SJSA1 (cell line): Measurements from ENCODE around the gene LILRA5. TPM values are rescaled to one million over a fixed set of nuclear protein-coding genes. Genes with fewer than 3 reads are reported as not detected.
"Not testable (repeated sequence)": the region's sequence is repeated elsewhere in the genome, so short reads cannot be mapped to it uniquely, and the experiment has no call there.

Source experiments
- DNase-seq, 2 experiments: peaks; one replicate each; pipeline ENCODE4 v3.0.0-alpha.2; 2015 to 2020; ENCODE audit warnings: low spot score in 2 of 2, low read depth in 1 of 2
- H3K27ac ChIP-seq: fragments of 250-450 bp; sonication (Bioruptor Pico); 2 replicates; pipeline ENCODE4 v1.5.1; 2020; ENCODE audit warnings: mild to moderate bottlenecking, moderate library complexity
- H3K27me3 ChIP-seq: fragments of 250-450 bp; sonication (Bioruptor Pico); replicated peaks from 2 replicates; pipeline ENCODE4 v1.5.1; 2020; ENCODE audit warnings: mild to moderate bottlenecking, moderate library complexity
- H3K36me3 ChIP-seq: fragments of 250-450 bp; sonication (Bioruptor Pico); 2 replicates; pipeline ENCODE4 v1.5.1; 2020; ENCODE audit warnings: mild to moderate bottlenecking
- H3K4me1 ChIP-seq: fragments of 250-450 bp; sonication (Bioruptor Pico); replicated peaks from 2 replicates; pipeline ENCODE4 v1.6.1; 2021; ENCODE audit warnings: mild to moderate bottlenecking
- H3K4me3 ChIP-seq: fragments of 250-450 bp; sonication (Bioruptor Pico); 2 replicates; pipeline ENCODE4 v1.5.1; 2020; ENCODE audit warnings: mild to moderate bottlenecking
- H3K9me3 ChIP-seq: fragments of 250-450 bp; sonication (Bioruptor Pico); replicated peaks from 2 replicates; pipeline ENCODE4 v1.5.1; 2020; ENCODE audit warnings: mild to moderate bottlenecking
- total RNA-seq: library from RNA; depleted of rRNA; stranded (reverse); fragments of >200 nt; shearing (Covaris generic); gene quantifications from 2 replicates; pipeline ENCODE4 v1.2.3, GENCODE V29; 2014

The LILRA5 gene
- total RNA-seq, 1 experiment from 2014 or later: not detected

DNA sequence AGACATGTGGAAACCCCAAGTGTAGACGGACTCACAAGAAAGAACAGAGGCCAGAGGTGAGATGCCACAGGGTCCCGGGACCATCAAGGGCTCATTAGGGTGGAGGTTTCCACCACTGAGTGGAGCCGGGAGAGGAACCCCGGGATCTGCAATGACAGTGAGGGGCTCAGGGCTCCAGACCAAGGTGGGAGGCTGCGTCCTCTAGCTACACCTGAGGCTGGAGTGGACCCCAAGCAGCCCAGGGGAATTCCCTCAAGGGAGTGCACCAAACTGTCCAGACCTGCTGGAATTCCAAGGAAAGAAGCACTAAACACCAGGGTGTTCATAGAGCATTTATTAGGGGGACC is 31.3 kb downstream of the LILRA5 start:
- H3K27me3 ChIP-seq, H3K9me3 ChIP-seq, H3K27ac ChIP-seq, H3K4me3 ChIP-seq, H3K4me1 ChIP-seq, H3K36me3 ChIP-seq: not testable (repeated sequence)
- peak in 1 of 2 experiments; percentile 23 for DNase-seq

DNA sequence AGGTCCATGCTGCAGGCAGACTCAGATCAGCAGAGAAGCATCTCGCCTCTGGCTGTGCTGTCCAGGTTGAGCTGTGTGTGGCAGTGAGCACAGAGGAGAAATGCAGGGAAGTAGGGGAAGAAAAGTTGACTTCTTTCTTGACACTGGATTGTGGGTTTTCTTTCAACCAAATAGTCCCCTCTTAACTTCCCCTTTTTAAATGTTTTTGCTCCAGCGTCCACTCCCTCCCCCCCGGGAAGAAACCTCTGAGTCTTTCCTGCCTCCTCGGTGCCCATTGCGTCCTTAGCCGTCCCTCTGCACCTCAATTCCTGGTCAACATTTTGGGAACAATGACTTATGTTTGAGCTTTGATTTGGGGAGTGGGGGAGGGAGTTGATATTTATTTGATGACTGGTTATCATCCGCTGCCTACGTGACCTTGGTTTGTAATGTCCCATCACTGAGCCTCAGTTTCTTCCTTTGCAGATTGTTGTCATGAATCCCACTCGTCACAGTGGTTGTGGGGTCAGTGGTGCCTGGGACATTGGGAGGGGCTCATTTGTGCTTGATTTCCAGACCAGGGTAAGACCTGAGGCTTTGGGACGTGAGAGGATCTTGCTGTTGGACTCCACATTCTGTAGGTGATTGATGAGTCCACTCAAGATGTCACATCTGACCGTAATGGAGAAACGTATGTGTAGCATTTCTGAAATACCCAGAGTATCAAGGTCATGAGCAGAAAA is 31.8 kb downstream of the LILRA5 start, which contains the start of gene LILRB2:
TSS of gene LILRB2 (minus strand) at position 104 of the 722 bp plus-strand sequence. CDS start 614 bp downstream, outside the sequence.
- Histone ChIP-seq H3K27ac (no peak within 1 kb of the TSS), H3K27me3 (no peaks in the 10 kb centered on the region), H3K36me3 (no peaks in the 10 kb centered on the region), H3K4me1 (no peaks in the 10 kb centered on the region), H3K9me3 (no peaks in the 10 kb centered on the region), H3K4me3 (no peak within 1 kb of the TSS)
- DNase-seq: peak in 1 of 2 experiments; percentile 31

DNA sequence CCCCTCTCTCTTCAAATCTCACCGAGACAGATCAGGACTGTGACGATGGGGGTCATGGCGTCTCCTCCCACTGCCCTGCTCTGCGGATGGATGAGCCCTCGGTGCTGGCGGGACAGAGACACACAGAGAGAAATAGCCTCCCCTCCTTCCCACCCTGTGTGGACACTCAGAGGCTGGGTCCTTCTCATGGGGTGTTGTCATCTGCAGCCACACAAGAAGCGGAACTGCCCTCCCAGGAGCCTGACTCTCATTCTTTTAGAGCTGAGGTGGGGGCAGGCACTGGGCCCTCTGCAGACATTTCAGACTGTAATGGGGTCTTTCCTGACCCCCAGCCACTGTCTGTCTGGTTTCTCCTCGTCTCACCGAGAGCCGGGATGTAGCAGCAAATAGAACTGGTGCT is 32.5 kb downstream of the LILRA5 start:
- H3K4me3 ChIP-seq, H3K9me3 ChIP-seq, H3K4me1 ChIP-seq, H3K27ac ChIP-seq, H3K36me3 ChIP-seq, H3K27me3 ChIP-seq: not testable (repeated sequence)
- peak in 1 of 2 experiments; percentile 25 for DNase-seq

DNA sequence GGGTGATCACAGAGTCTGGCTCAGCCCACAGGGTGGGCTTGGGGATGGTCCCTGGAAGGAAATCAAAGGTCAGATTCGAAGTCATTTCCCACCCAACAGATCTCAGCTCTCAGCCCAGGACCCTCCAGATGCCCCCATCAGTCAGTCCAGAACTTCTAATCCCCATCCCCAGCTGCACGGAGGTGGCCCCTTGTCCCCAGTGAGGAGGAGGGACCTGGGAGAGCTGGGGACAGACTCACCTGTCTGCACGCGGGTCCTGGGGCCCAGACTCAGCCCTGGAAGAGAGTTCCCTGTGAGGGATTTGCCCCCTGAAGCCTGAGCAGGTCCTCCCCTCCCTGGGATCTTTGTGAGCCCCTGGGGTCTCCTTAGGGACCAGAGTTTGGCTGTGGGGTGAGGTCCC is 32.9 kb downstream of the LILRA5 start:
- H3K27me3 ChIP-seq, H3K9me3 ChIP-seq, H3K36me3 ChIP-seq, H3K4me3 ChIP-seq, H3K27ac ChIP-seq, H3K4me1 ChIP-seq: not testable (repeated sequence)
- DNase-seq: peak in 1 of 2 experiments; percentile 21

DNA sequence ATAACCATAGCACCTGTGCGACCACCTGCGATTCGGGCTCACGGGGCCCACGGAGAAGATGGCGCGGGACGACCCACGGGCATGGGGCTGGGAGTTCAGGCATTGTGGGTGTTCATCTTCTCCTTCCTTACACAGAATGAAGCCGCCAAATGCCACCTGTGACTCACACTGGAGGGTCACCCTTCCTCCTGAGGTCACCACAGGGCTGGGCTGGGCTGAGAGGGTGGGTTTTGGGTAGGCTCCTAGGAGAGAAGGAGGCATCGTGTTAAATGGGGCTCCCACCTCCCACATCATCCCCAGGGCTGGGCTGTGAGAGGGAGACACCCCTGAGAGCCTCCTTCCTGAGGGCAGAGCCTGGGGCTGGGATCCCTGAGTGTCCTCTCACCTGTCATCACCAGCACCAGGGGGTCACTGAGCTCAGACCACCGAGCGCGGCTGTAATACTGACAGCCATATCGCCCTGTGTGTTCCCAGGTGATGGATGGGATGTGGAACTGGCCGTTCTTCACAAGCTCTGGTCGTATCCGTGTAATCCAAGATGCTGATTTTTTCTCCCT is 33.5 kb downstream of the LILRA5 start:
- Histone ChIP-seq H3K4me1 (no peaks in the 10 kb centered on the region), H3K36me3 (no peaks in the 10 kb centered on the region), H3K27ac (no peak overlapping the region), H3K9me3 (no peaks in the 10 kb centered on the region), H3K27me3 (no peaks in the 10 kb centered on the region), H3K4me3 (no peak overlapping the region)
- peak in 1 of 2 experiments; percentile 38 for DNase-seq

DNA sequence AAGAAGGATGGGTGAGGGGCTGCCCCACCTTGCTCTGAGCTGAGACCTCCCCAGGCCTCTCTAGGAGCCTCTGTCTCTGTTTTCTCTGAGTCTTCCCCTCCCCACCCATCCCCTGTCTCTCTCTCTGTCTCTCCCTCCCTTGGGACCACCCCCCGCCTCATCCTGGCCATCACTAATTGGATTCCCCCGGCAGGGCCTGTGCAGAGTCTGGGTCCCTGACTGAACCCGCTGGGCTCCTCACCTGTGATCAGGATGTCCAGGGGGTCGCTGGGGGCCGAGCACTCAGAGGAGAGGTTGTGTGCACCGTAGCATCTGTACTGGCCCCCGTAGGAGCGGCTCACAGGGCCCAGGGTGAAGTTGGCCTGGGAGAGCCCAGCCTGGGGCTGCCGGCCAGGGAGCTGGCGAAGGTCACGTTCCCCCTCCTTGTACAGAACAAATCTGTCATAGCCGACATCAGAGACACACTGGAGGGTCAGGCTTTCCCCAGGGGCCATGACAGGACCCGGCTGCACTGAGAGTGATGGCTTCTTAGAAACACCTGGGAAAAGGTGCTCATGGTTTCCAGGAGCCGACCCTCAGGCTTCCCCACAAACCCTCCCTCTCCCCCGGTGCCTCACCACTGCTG is 34.3 kb downstream of the LILRA5 start:
- not testable (repeated sequence) for H3K27ac ChIP-seq, H3K4me3 ChIP-seq, H3K27me3 ChIP-seq, H3K9me3 ChIP-seq, H3K4me1 ChIP-seq, H3K36me3 ChIP-seq
- DNase-seq: peak in 1 of 2 experiments; percentile 30

DNA sequence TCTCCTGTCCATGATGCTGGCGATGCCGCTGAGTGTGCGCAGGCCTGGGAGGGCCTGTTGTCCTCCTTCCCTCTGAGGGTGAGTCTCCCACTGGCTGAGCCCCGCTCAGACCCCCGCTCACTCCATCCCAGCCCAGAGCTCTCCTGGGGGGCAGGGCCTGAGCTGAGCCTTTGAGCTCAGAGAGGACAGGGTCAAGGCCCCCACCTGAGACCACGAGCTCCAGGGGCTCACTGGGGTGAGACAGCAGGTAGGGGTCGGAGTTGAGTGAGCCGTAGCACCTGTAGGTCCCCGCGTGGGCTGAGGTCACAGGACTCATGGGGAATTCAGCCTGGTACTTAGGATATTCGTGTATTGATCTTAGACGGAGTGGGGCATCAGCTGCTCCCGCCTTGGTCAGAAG is 34.9 kb downstream of the LILRA5 start:
- DNase-seq: peak in 1 of 2 experiments; percentile 21
- H3K4me1 ChIP-seq, H3K27ac ChIP-seq, H3K36me3 ChIP-seq, H3K4me3 ChIP-seq, H3K27me3 ChIP-seq, H3K9me3 ChIP-seq: not testable (repeated sequence)

DNA sequence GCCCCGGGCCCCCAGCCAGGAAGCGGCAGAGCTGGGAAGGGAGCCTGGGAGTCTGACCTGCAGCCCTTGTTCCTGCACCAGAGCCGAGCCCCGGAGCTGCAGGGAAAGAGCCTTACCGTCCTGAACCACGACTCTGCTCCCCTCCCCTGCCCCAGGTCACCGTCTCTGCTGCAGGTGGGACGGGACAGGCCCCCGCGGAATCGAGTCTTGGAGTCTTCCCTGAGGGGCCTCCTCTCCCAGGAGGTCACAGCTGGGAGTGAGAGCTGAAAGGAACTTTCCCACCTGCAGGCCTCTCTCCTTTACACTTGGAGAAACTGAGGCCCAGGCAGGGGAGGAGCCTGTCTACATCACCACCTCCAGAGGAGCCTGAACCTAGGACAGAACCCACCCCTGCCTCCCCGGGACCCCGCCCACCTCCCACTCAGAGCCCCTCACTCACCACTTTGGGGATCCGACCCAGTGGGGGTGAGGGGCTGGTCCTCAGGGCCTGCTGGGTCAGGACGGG is 35.8 kb downstream of the LILRA5 start:
- H3K4me1 ChIP-seq, H3K9me3 ChIP-seq, H3K4me3 ChIP-seq, H3K27ac ChIP-seq, H3K36me3 ChIP-seq, H3K27me3 ChIP-seq: not testable (repeated sequence)
- DNase-seq: peak in 1 of 2 experiments; percentile 42

DNA sequence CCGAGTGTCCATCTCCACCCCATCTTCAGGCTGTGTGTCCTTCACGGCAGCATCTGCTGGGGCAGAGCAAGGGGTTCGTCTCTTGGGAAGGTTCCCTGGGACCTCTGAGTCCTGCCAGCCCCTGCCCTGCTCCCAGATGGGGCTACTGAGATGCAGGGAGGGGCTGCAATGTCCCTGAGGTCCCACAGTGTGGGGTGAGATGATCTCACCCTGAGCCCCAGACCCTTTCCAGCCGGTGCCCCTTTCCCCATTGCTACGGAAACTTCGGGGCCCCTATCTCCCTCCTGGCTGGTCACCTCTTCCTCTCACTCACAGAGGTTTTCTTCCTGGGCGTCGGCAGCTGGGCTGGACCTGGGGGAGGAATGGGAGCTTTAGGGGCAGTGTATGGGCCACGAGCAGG is 37.0 kb downstream of the LILRA5 start:
- Histone ChIP-seq H3K36me3 (no peaks in the 10 kb centered on the region), H3K4me3 (no peak overlapping the region), H3K27ac (no peak overlapping the region), H3K27me3 (peaks cover 8% of the 10 kb centered on the region; the same call in 1 of the 2 replicates), H3K9me3 (no peaks in the 10 kb centered on the region), H3K4me1 (no peaks in the 10 kb centered on the region)
- DNase-seq: peak in 1 of 2 experiments; percentile 19

DNA sequence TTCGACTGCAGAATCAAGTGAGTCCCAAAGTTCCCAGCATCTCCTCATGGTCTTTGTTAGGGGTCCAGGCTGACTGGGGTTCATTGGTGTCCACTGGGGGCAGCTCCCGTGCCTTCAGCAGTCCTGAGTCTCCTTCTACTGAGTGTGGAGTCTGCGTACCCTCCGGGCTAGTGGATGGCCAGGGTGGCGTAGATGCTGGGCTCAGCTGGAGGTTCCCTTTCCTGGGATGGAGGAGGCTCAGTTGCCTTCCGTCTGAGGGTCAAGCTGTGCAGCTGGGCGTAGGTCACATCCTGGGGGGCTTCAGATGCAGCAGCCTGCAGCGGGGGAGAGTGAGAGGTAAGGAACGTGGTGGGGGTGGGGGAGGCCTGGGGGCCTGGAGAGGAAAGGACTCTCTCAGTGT is 38.5 kb downstream of the LILRA5 start:
- H3K27ac ChIP-seq, H3K4me3 ChIP-seq, H3K9me3 ChIP-seq, H3K4me1 ChIP-seq, H3K36me3 ChIP-seq: not testable (repeated sequence)
- peak in 1 of 2 experiments; percentile 33 for DNase-seq
- peaks cover 17% of the 10 kb centered on the region; the same call in 1 of the 2 replicates for H3K27me3 ChIP-seq

DNA sequence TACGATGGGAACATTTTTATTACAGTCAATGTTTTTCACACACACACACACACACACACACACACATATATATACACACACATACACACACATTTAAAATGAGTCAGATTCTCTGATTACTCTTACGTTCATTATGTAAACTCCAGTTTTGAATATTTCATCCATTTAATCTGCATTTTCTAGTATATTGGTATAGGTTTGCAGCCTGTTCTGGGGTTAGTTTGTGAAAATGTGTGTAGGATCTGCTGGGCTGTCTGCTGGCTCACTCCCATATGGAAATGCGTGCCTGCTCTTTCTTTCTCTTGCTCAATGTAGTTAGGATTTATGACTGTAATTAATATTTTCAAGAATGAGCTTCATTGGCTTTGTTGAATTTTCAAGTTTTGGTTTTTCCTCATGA is 39.1 kb downstream of the LILRA5 start:
- no peaks in the 10 kb centered on the region for H3K9me3 ChIP-seq
- peaks cover 17% of the 10 kb centered on the region for H3K27me3 ChIP-seq
- no peaks in the 10 kb centered on the region for H3K4me1 ChIP-seq
- no peak overlapping the region for H3K4me3 ChIP-seq
- no peaks in the 10 kb centered on the region for H3K36me3 ChIP-seq
- H3K27ac ChIP-seq: no peak overlapping the region
- DNase-seq: no peak

DNA sequence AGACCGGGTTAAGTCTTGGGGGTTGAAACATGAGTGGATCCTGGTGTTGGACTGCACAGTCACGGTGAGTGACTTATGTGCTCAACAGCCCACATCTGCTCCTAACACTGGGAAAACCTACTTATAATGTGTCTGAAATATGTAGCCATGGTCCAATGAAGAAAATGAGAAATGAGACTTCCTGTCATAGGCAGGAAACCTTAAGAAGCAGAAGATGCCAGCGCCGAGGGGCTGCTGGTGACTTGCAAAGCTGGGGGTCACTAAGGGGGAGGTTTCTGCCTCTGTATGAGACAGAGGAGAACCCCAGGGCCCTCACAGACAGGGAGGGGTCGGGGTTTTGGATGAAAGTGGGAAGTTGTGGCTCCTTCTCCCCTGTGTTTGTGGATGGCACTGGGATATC is 40.8 kb downstream of the LILRA5 start:
- not testable (repeated sequence) for H3K4me1 ChIP-seq, H3K36me3 ChIP-seq, H3K27ac ChIP-seq, H3K9me3 ChIP-seq, H3K4me3 ChIP-seq
- peak in 1 of 2 experiments; percentile 21 for DNase-seq
- H3K27me3 ChIP-seq: peaks cover 17% of the 10 kb centered on the region

DNA sequence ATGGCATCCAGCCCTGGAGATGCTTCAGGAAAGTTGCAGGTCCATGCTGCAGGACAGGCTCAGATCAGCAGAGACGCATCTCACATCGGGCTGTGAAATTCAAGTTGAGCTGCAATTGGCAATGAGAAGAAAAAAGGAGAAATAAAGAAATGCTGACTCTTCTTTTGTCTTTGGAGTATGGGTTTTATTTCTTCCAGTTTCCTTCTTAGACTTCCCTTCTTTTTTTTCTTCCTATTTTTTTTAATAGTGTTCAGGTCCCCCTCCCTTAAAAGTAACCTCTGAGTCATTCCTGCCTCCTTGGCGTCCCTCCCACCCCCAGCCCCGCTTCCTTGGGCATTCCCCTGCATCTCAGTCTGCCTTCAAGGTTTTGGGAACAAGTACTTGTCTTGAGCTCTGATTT is 41.4 kb downstream of the LILRA5 start:
- not testable (repeated sequence) for H3K4me1 ChIP-seq, H3K36me3 ChIP-seq, H3K27ac ChIP-seq, H3K9me3 ChIP-seq, H3K4me3 ChIP-seq, DNase-seq
- peaks cover 17% of the 10 kb centered on the region for H3K27me3 ChIP-seq

DNA sequence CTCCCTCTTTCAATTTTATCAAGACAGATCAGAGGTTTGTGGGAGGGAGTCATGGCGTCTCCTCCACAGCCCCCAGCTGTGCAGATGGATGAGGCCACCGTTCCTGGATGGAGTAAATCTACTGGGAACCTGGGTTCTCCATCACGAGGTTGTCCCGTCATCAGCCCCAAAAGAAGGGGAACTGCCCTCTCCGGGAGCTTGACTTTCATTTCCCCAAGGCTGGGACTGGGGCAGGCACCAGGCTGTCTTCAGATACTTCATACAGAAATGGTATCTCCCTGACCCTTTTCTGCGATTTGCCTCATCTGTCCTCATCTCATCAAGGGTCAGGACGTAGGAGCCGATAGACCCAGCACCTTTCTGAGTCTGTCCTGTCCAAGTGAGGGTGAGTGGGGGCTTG is 41.9 kb downstream of the LILRA5 start:
- no peak overlapping the region for H3K27ac ChIP-seq
- H3K4me3 ChIP-seq: no peak overlapping the region
- H3K27me3 ChIP-seq: peaks cover 17% of the 10 kb centered on the region
- peak in 1 of 2 experiments; percentile 7 for DNase-seq
- no peaks in the 10 kb centered on the region for H3K4me1 ChIP-seq
- H3K9me3 ChIP-seq: no peaks in the 10 kb centered on the region
- H3K36me3 ChIP-seq: no peaks in the 10 kb centered on the region
